Stomach (tissue), 4 donors: Measurements from ENCODE around the gene EP300.

Experiments
- EP300 ChIP-seq: sonication (generic); formaldehyde crosslinking; IDR thresholded peaks from one replicate; pipeline ENCODE4 v1.6.1; 2017; ENCODE audit warnings: antibody characterized with exemption
- TF ChIP-seq, protein P1 (sequence below), 7 experiments: fragments of 450-650 bp in 4 of 7; fragments of 200-600 bp in 3 of 7; sonication (generic) in 3 of 7; IDR thresholded peaks; one replicate each; pipeline ENCODE4 v1.5.1; 2016 to 2019; ENCODE audit warnings: antibody characterized with exemption in 7 of 7, control low read depth in 2 of 7, mild to moderate bottlenecking in 1 of 7

DNA sequence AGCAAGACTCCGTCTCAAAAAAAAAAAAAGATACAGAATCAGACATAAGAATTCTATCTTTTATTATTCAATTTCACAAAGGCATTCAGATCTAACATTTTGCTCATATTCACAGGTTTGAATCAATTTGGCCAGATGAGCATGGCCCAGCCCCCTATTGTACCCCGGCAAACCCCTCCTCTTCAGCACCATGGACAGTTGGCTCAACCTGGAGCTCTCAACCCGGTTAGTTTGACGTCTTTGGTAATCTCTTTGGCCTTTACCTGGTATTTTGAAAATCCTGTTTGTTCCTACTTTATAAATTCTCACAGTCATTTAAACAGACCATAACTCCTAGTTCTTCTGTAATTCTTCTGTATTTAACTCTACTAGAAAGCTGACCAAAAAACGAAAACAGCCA, 55.3 kb downstream of the EP300 start:
- TF ChIP-seq, protein P1, sequence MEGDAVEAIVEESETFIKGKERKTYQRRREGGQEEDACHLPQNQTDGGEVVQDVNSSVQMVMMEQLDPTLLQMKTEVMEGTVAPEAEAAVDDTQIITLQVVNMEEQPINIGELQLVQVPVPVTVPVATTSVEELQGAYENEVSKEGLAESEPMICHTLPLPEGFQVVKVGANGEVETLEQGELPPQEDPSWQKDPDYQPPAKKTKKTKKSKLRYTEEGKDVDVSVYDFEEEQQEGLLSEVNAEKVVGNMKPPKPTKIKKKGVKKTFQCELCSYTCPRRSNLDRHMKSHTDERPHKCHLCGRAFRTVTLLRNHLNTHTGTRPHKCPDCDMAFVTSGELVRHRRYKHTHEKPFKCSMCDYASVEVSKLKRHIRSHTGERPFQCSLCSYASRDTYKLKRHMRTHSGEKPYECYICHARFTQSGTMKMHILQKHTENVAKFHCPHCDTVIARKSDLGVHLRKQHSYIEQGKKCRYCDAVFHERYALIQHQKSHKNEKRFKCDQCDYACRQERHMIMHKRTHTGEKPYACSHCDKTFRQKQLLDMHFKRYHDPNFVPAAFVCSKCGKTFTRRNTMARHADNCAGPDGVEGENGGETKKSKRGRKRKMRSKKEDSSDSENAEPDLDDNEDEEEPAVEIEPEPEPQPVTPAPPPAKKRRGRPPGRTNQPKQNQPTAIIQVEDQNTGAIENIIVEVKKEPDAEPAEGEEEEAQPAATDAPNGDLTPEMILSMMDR (IDR thresholded peaks at IDR 0.05) = no peak
- TF ChIP-seq EP300 = no peak
